ENCODE measurements around the gene TMEM106B.
A peak's percentile ranks its signal among the peaks of the same experiment; 100 is the strongest.

Gene TMEM106B

DNA sequence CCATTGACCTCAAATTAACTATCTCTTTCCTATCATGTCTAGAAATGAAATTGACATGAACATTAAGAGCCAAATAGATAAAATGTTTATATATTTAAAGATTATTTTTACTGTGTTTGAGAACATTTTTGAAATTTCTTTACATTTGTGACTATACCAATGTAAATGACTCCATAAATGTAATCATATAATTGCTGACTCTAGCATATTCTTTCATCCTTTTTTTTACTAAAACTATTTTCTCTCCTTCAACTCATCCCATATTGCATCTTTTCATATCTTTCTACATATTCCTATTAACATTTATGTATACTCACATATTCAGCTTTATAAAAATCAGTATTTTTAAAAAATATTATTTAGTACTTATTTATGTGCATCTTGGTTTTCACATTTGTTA lies 16.9 kb downstream of the TMEM106B start:
- no peaks in the 10 kb centered on the region for H3K36me3 ChIP-seq (ENCODE audit: control insufficient read depth, insufficient read depth, low read length)

GRCh38 chr7:12229046-12229445 lies 18.0 kb downstream of the TMEM106B start:
- H3K36me3 ChIP-seq (ENCODE audit: control insufficient read depth, insufficient read depth, low read length), result no peaks in the 10 kb centered on the region
- no peaks in the 10 kb centered on the region for H3K4me1 ChIP-seq (ENCODE audit: control insufficient read depth, insufficient read depth, low read length)
- H3K27me3 ChIP-seq (ENCODE audit: control insufficient read depth, insufficient read depth, low read length), result no peaks in the 10 kb centered on the region
- no peak for DNase-seq (ENCODE audit: low read depth, low spot score)
- no peak overlapping the region for H3K27ac ChIP-seq (ENCODE audit: low read length)
- no peaks in the 10 kb centered on the region for H3K9me3 ChIP-seq (ENCODE audit: control insufficient read depth, insufficient read depth, low read length)
- no peak overlapping the region for H3K4me3 ChIP-seq (ENCODE audit: low read length)

More for the DNA sequence above, 16.9 kb downstream of the TMEM106B start:
- H3K27me3 ChIP-seq (ENCODE audit: control insufficient read depth, insufficient read depth, low read length), result no peaks in the 10 kb centered on the region
- no peak for DNase-seq (ENCODE audit: low read depth, low spot score)
- H3K4me1 ChIP-seq (ENCODE audit: control insufficient read depth, insufficient read depth, low read length), result no peaks in the 10 kb centered on the region
- no peak overlapping the region for H3K27ac ChIP-seq (ENCODE audit: low read length)
- no peaks in the 10 kb centered on the region for H3K9me3 ChIP-seq (ENCODE audit: control insufficient read depth, insufficient read depth, low read length)
- H3K4me3 ChIP-seq (ENCODE audit: low read length), result no peak overlapping the region

DNA sequence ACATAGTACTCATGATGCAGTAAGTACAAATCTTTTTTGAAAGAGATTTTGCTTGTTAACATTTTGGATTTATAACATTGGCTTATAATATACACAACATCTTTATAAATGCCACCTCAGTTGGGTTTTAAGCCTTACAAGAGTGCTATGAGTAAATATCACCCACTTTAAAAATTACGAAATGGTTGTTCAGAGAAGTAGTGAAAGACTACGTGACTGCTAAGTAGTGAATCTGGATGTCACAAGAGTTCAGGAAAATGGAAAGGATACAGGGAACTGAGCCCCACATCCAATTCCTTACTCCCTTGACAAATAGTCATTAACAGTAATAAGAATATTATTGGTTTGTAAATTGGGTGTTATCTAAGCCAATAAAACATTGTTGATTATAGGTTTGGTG lies 20.0 kb downstream of the TMEM106B start:
- Histone ChIP-seq H3K9me3 (ENCODE audit: control insufficient read depth, insufficient read depth, low read length) (no peaks in the 10 kb centered on the region), H3K27ac (ENCODE audit: low read length) (no peak overlapping the region), H3K4me3 (ENCODE audit: low read length) (no peak overlapping the region), H3K36me3 (ENCODE audit: control insufficient read depth, insufficient read depth, low read length) (no peaks in the 10 kb centered on the region), H3K4me1 (ENCODE audit: control insufficient read depth, insufficient read depth, low read length) (no peaks in the 10 kb centered on the region), H3K27me3 (ENCODE audit: control insufficient read depth, insufficient read depth, low read length) (no peaks in the 10 kb centered on the region)
- WGBS (ENCODE audit: insufficient coverage, insufficient read length), result no CpG with 5 or more reads among the region's 2 CpGs
- DNase-seq (ENCODE audit: low read depth, low spot score), result no peak

DNA sequence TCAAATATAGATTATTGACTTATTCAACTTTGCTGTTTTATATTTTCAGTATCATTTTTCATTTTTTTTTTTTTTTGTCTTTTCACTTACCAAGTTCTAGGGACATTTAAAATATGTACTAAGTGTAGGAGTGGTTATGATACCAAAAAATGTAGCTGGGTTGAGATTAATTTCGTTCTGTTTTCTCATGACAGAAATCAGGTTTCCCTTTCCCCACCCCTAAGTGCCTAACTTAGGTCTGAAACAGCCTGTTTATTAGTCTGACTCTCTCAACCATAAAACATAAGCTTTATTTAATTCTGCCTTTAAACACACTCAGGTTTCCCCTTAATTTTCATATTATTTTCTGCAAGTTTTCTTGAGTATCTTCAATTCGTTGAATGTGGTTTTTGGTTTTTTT lies 22.1 kb downstream of the TMEM106B start:
- H3K9me3 ChIP-seq (ENCODE audit: control insufficient read depth, insufficient read depth, low read length), result no peaks in the 10 kb centered on the region
- no CpG with 5 or more reads among the region's 2 CpGs for WGBS (ENCODE audit: insufficient coverage, insufficient read length)

DNA sequence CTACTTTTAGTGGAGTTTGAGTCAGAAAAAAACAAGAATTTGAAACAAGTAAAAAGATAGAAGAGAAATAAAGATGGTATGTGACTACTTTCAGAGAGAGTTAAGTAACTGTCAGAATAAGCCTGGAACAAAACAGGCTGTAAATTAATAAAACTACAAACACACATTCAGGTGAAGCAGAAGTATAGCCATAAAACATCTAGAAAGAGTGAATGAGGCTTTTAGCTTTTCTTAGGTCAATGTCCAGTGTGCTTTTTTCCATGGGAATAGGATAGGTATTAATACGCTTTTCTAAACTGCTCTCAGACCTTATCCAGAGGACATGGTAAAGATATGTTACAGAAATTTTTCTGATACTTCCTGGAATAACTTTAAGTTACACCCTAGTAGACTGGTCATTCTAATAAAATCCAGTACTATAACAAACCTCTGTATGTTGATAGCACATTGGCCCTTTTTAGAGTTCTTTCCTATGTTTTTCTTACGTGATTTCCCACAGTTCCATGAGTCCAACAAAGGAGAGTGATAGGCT lies 23.3 kb downstream of the TMEM106B start:
- no peaks in the 10 kb centered on the region for H3K27me3 ChIP-seq (ENCODE audit: control insufficient read depth, insufficient read depth, low read length)
- no peak for DNase-seq (ENCODE audit: low read depth, low spot score)
- no CpG with 5 or more reads among the region's 2 CpGs for whole genome bisulfite sequencing (ENCODE audit: insufficient coverage, insufficient read length)

More for the DNA sequence above, 22.1 kb downstream of the TMEM106B start:
- DNase-seq (ENCODE audit: low read depth, low spot score), result no peak
- Histone ChIP-seq H3K36me3 (ENCODE audit: control insufficient read depth, insufficient read depth, low read length) (no peaks in the 10 kb centered on the region), H3K27me3 (ENCODE audit: control insufficient read depth, insufficient read depth, low read length) (no peaks in the 10 kb centered on the region), H3K4me3 (ENCODE audit: low read length) (no peak overlapping the region), H3K4me1 (ENCODE audit: control insufficient read depth, insufficient read depth, low read length) (no peaks in the 10 kb centered on the region), H3K27ac (ENCODE audit: low read length) (no peak overlapping the region)

GRCh38 chr7:12235970-12236369 lies 24.9 kb downstream of the TMEM106B start:
- H3K27ac ChIP-seq (ENCODE audit: low read length), result no peak overlapping the region
- DNase-seq (ENCODE audit: low read depth, low spot score), result no peak
- no peak overlapping the region for H3K4me3 ChIP-seq (ENCODE audit: low read length)
- H3K4me1 ChIP-seq (ENCODE audit: control insufficient read depth, insufficient read depth, low read length), result no peaks in the 10 kb centered on the region
- H3K36me3 ChIP-seq (ENCODE audit: control insufficient read depth, insufficient read depth, low read length), result no peaks in the 10 kb centered on the region
- H3K27me3 ChIP-seq (ENCODE audit: control insufficient read depth, insufficient read depth, low read length), result no peaks in the 10 kb centered on the region
- no peaks in the 10 kb centered on the region for H3K9me3 ChIP-seq (ENCODE audit: control insufficient read depth, insufficient read depth, low read length)
- no CpG with 5 or more reads among the region's 1 CpG for WGBS (ENCODE audit: insufficient coverage, insufficient read length)

More for the DNA sequence above, 23.3 kb downstream of the TMEM106B start:
- H3K9me3 ChIP-seq (ENCODE audit: control insufficient read depth, insufficient read depth, low read length), result no peaks in the 10 kb centered on the region
- H3K4me3 ChIP-seq (ENCODE audit: low read length), result no peak overlapping the region
- no peaks in the 10 kb centered on the region for H3K4me1 ChIP-seq (ENCODE audit: control insufficient read depth, insufficient read depth, low read length)
- H3K36me3 ChIP-seq (ENCODE audit: control insufficient read depth, insufficient read depth, low read length), result no peaks in the 10 kb centered on the region
- H3K27ac ChIP-seq (ENCODE audit: low read length), result no peak overlapping the region

- DNase-seq (ENCODE audit: low read depth, low spot score), result no peak
- Histone ChIP-seq H3K27me3 (ENCODE audit: control insufficient read depth, insufficient read depth, low read length) (no peaks in the 10 kb centered on the region), H3K36me3 (ENCODE audit: control insufficient read depth, insufficient read depth, low read length) (no peaks in the 10 kb centered on the region), H3K9me3 (ENCODE audit: control insufficient read depth, insufficient read depth, low read length) (no peaks in the 10 kb centered on the region), H3K27ac (ENCODE audit: low read length) (no peak overlapping the region), H3K4me1 (ENCODE audit: control insufficient read depth, insufficient read depth, low read length) (no peaks in the 10 kb centered on the region), H3K4me3 (ENCODE audit: low read length) (no peak overlapping the region)
- WGBS (ENCODE audit: insufficient coverage, insufficient read length), result no CpG with 5 or more reads among the region's 1 CpG
Measured at GRCh38 chr7:12237007-12237406, 25.9 kb downstream of the TMEM106B start.

GRCh38 chr7:12239806-12240205 lies 28.7 kb downstream of the TMEM106B start:
- no peak for DNase-seq (ENCODE audit: low read depth, low spot score)

DNA sequence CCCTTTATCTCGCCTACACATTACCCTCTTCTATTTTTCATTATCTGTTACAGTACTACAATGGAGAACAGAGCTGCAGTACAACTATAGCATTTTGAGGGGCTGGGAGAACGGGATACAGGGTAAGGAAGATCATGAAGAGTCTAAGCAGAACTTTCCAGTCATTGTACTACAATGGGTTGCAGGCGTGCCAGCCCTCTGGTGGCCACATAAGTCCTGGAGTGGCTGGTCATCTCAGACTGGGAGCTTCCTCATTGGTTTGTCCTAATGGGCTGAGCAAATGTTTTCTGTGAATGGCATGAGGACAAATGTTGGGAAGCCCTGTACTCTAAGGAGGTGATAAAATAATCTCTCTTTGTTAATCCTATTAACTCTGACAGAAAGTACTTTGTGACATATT lies 33.0 kb downstream of the TMEM106B start:
- no peaks in the 10 kb centered on the region for H3K9me3 ChIP-seq (ENCODE audit: control insufficient read depth, insufficient read depth, low read length)
- DNase-seq (ENCODE audit: low read depth, low spot score), result peak; percentile 7
- no peaks in the 10 kb centered on the region for H3K36me3 ChIP-seq (ENCODE audit: control insufficient read depth, insufficient read depth, low read length)
- no peaks in the 10 kb centered on the region for H3K27me3 ChIP-seq (ENCODE audit: control insufficient read depth, insufficient read depth, low read length)
- no peak overlapping the region for H3K27ac ChIP-seq (ENCODE audit: low read length)
- no peaks in the 10 kb centered on the region for H3K4me1 ChIP-seq (ENCODE audit: control insufficient read depth, insufficient read depth, low read length)
- no CpG with 5 or more reads among the region's 3 CpGs for WGBS (ENCODE audit: insufficient coverage, insufficient read length)
- no peak overlapping the region for H3K4me3 ChIP-seq (ENCODE audit: low read length)

More at GRCh38 chr7:12239806-12240205, 28.7 kb downstream of the TMEM106B start:
- Histone ChIP-seq H3K36me3 (ENCODE audit: control insufficient read depth, insufficient read depth, low read length) (no peaks in the 10 kb centered on the region), H3K9me3 (ENCODE audit: control insufficient read depth, insufficient read depth, low read length) (no peaks in the 10 kb centered on the region), H3K4me1 (ENCODE audit: control insufficient read depth, insufficient read depth, low read length) (no peaks in the 10 kb centered on the region), H3K27me3 (ENCODE audit: control insufficient read depth, insufficient read depth, low read length) (no peaks in the 10 kb centered on the region), H3K4me3 (ENCODE audit: low read length) (no peak overlapping the region), H3K27ac (ENCODE audit: low read length) (no peak overlapping the region)
- no CpG with 5 or more reads among the region's 3 CpGs for WGBS (ENCODE audit: insufficient coverage, insufficient read length)

DNA sequence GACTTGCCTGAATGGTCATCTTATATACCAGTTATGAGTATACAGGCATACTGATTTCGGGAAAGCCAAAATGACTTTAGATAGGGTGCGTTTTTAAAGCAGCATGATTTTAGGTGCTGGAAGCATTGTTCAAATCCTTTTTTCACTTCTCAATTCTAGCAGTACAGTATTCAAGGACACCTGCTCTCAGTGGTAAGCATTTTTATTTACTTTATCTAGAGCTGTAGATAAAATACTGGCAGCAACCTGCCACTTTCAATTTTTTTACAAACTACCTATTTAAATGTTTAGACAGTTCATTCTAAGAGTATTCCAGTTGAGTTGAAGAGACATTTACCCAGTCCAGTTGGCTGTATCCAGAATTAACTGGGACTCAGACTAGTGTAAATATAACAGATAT lies 33.6 kb downstream of the TMEM106B start:
- Histone ChIP-seq H3K9me3 (ENCODE audit: control insufficient read depth, insufficient read depth, low read length) (no peaks in the 10 kb centered on the region; the same call in 1 of the 2 replicates), H3K27ac (ENCODE audit: low read length) (no peak overlapping the region), H3K36me3 (ENCODE audit: control insufficient read depth, insufficient read depth, low read length) (no peaks in the 10 kb centered on the region), H3K4me3 (ENCODE audit: low read length) (no peak overlapping the region), H3K27me3 (ENCODE audit: control insufficient read depth, insufficient read depth, low read length) (no peaks in the 10 kb centered on the region), H3K4me1 (ENCODE audit: control insufficient read depth, insufficient read depth, low read length) (no peaks in the 10 kb centered on the region)
- no peak for DNase-seq (ENCODE audit: low read depth, low spot score)
- no CpG with 5 or more reads among the region's 2 CpGs for WGBS (ENCODE audit: insufficient coverage, insufficient read length)

- no peak for DNase-seq (ENCODE audit: low read depth, low spot score)
- no CpG with 5 or more reads among the region's 3 CpGs for WGBS (ENCODE audit: insufficient coverage, insufficient read length)
- no peaks in the 10 kb centered on the region for H3K27me3 ChIP-seq (ENCODE audit: control insufficient read depth, insufficient read depth, low read length)
Measured at GRCh38 chr7:12249706-12250105, 38.6 kb downstream of the TMEM106B start.

More at GRCh38 chr7:12249706-12250105, 38.6 kb downstream of the TMEM106B start:
- H3K27ac ChIP-seq (ENCODE audit: low read length), result no peak overlapping the region
- no peaks in the 10 kb centered on the region for H3K4me1 ChIP-seq (ENCODE audit: control insufficient read depth, insufficient read depth, low read length)
- no peaks in the 10 kb centered on the region; the same call in 1 of the 2 replicates for H3K9me3 ChIP-seq (ENCODE audit: control insufficient read depth, insufficient read depth, low read length)
- H3K36me3 ChIP-seq (ENCODE audit: control insufficient read depth, insufficient read depth, low read length), result no peaks in the 10 kb centered on the region
- H3K4me3 ChIP-seq (ENCODE audit: low read length), result no peak overlapping the region
